HG02623 (cell line): Measurements from ENCODE around the gene JPH3.
"Not testable (repeated sequence)": the region's sequence is repeated elsewhere in the genome, so short reads cannot be mapped to it uniquely, and the experiment has no call there.

Experiments used
- ATAC-seq: cut with Tn5 transposase; IDR thresholded peaks from one replicate; pipeline ENCODE4 v1.9.1; 2021; ENCODE audit warnings: moderate library complexity; ENCODE audit not compliant: unreplicated experiment

JPH3 gene

GRCh38 chr16:87572959-87573358 lies 29.3 kb upstream of the JPH3 start:
- ATAC-seq, result no peak

GRCh38 chr16:87575027-87575804 lies 27.1 kb upstream of the JPH3 start:
- ATAC-seq, result no peak

- no peak for ATAC-seq
Observed at GRCh38 chr16:87576171-87576570, 26.1 kb upstream of the JPH3 start.

- not testable (repeated sequence) for ATAC-seq
Observed at GRCh38 chr16:87578142-87578930, 24.0 kb upstream of the JPH3 start.

GRCh38 chr16:87579691-87580090 lies 22.6 kb upstream of the JPH3 start:
- no peak for ATAC-seq

GRCh38 chr16:87580855-87581261 lies 21.4 kb upstream of the JPH3 start:
- no peak for ATAC-seq

GRCh38 chr16:87581857-87582215 lies 20.5 kb upstream of the JPH3 start:
- no peak for ATAC-seq

- ATAC-seq, result no peak
Observed at GRCh38 chr16:87582216-87582965, 19.9 kb upstream of the JPH3 start.

- ATAC-seq, result no peak
Observed at GRCh38 chr16:87582966-87583325, 19.4 kb upstream of the JPH3 start.

GRCh38 chr16:87583453-87584131 lies 18.7 kb upstream of the JPH3 start:
- ATAC-seq, result no peak

- no peak for ATAC-seq
Observed at GRCh38 chr16:87584271-87584670, 18.0 kb upstream of the JPH3 start.

- no peak for ATAC-seq
Observed at GRCh38 chr16:87584975-87585374, 17.3 kb upstream of the JPH3 start.

GRCh38 chr16:87585442-87586200 lies 16.7 kb upstream of the JPH3 start:
- no peak for ATAC-seq

- ATAC-seq, result no peak
Observed at GRCh38 chr16:87586201-87586782, 16.0 kb upstream of the JPH3 start.

GRCh38 chr16:87587636-87588035 lies 14.7 kb upstream of the JPH3 start:
- no peak for ATAC-seq

GRCh38 chr16:87592018-87592712 lies 10.1 kb upstream of the JPH3 start:
- ATAC-seq, result no peak

- ATAC-seq, result no peak
Observed at GRCh38 chr16:87593710-87594258, 8.5 kb upstream of the JPH3 start.

GRCh38 chr16:87595712-87596111 lies 6.6 kb upstream of the JPH3 start:
- ATAC-seq, result no peak

GRCh38 chr16:87597324-87597830 lies 4.9 kb upstream of the JPH3 start:
- ATAC-seq, result no peak
